ENCODE results near the gene ZNRF1. TPM values are rescaled to one million over a fixed set of nuclear protein-coding genes. Genes with fewer than 3 reads are reported as not detected.

Gene ZNRF1
- total and polyA plus RNA-seq, 10 of the 15 experiments (the other 5 are each of a cell fraction or from before 2014, with no cell fraction given): 5.8 to 25.9 (median 14.3) TPM

DNA sequence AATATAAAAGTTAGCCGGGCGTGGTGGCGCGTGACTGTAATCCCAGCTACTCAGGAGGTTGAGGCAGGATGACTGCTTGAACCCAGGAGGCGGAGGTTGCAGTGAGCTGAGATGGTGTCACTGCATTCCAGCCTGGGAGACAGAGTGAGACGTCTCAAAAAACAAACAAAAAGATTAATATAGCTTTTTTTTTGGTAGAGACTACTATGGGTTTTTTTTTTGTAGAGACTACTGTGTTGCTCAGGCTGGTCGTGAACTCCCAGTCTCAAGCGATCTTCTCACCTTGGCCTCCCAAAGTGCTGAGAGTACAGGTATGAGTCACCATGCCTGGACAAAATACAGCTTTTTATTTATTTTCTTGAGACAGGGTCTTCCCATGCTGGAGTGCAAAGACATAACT is 20.2 kb downstream of the ZNRF1 start (continued):
- TF ChIP-seq, protein P1, sequence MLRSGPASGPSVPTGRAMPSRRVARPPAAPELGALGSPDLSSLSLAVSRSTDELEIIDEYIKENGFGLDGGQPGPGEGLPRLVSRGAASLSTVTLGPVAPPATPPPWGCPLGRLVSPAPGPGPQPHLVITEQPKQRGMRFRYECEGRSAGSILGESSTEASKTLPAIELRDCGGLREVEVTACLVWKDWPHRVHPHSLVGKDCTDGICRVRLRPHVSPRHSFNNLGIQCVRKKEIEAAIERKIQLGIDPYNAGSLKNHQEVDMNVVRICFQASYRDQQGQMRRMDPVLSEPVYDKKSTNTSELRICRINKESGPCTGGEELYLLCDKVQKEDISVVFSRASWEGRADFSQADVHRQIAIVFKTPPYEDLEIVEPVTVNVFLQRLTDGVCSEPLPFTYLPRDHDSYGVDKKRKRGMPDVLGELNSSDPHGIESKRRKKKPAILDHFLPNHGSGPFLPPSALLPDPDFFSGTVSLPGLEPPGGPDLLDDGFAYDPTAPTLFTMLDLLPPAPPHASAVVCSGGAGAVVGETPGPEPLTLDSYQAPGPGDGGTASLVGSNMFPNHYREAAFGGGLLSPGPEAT (IDR thresholded peaks at IDR 0.05; ENCODE audit: low read depth): 0 out of 2 replicates have a peak, but pooled peaks have one; percentile 19
- no peak for TF ChIP-seq TARDBP (IDR thresholded peaks at IDR 0.05; ENCODE audit: borderline replicate concordance)
- no peak for TF ChIP-seq ZNF24 (IDR thresholded peaks at IDR 0.05)
- TF ChIP-seq POLR2AphosphoS5 (IDR thresholded peaks at IDR 0.05; ENCODE audit: low read length): no peak
- 0 out of 2 replicates have a peak, but pooled peaks have one; percentile 18 for TF ChIP-seq NR2F1 (conservative IDR thresholded peaks at IDR 0.05)
- TF ChIP-seq, protein P2, sequence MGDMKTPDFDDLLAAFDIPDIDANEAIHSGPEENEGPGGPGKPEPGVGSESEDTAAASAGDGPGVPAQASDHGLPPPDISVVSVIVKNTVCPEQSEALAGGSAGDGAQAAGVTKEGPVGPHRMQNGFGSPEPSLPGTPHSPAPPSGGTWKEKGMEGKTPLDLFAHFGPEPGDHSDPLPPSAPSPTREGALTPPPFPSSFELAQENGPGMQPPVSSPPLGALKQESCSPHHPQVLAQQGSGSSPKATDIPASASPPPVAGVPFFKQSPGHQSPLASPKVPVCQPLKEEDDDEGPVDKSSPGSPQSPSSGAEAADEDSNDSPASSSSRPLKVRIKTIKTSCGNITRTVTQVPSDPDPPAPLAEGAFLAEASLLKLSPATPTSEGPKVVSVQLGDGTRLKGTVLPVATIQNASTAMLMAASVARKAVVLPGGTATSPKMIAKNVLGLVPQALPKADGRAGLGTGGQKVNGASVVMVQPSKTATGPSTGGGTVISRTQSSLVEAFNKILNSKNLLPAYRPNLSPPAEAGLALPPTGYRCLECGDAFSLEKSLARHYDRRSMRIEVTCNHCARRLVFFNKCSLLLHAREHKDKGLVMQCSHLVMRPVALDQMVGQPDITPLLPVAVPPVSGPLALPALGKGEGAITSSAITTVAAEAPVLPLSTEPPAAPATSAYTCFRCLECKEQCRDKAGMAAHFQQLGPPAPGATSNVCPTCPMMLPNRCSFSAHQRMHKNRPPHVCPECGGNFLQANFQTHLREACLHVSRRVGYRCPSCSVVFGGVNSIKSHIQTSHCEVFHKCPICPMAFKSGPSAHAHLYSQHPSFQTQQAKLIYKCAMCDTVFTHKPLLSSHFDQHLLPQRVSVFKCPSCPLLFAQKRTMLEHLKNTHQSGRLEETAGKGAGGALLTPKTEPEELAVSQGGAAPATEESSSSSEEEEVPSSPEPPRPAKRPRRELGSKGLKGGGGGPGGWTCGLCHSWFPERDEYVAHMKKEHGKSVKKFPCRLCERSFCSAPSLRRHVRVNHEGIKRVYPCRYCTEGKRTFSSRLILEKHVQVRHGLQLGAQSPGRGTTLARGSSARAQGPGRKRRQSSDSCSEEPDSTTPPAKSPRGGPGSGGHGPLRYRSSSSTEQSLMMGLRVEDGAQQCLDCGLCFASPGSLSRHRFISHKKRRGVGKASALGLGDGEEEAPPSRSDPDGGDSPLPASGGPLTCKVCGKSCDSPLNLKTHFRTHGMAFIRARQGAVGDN (IDR thresholded peaks at IDR 0.05): no peak
- TF ChIP-seq, protein P3, sequence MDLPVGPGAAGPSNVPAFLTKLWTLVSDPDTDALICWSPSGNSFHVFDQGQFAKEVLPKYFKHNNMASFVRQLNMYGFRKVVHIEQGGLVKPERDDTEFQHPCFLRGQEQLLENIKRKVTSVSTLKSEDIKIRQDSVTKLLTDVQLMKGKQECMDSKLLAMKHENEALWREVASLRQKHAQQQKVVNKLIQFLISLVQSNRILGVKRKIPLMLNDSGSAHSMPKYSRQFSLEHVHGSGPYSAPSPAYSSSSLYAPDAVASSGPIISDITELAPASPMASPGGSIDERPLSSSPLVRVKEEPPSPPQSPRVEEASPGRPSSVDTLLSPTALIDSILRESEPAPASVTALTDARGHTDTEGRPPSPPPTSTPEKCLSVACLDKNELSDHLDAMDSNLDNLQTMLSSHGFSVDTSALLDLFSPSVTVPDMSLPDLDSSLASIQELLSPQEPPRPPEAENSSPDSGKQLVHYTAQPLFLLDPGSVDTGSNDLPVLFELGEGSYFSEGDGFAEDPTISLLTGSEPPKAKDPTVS (IDR thresholded peaks at IDR 0.05; ENCODE audit: low read depth, low read length): no peak
- TF ChIP-seq JUNB (IDR thresholded peaks at IDR 0.05): peak; percentile 80
- no peak for TF ChIP-seq KAT2A (conservative IDR thresholded peaks at IDR 0.05; ENCODE audit: control insufficient read depth, low read depth, low read length)
- 0 out of 2 replicates have a peak, but pooled peaks have one; percentile 28 for TF ChIP-seq HDGF (IDR thresholded peaks at IDR 0.05)
- TF ChIP-seq FOXM1 (IDR thresholded peaks at IDR 0.05; ENCODE audit: low read depth, low read length): no peak
- TF ChIP-seq IKZF1 (conservative IDR thresholded peaks at IDR 0.05): no peak
- no peak for TF ChIP-seq SIX5 (IDR thresholded peaks at IDR 0.05; ENCODE audit: low read depth, low read length, severe bottlenecking)
- no peak for TF ChIP-seq SREBF1 (IDR thresholded peaks at IDR 0.05; ENCODE audit: low read length)
- TF ChIP-seq MTA2 (IDR thresholded peaks at IDR 0.05; ENCODE audit: low read depth): peak; percentile 35; the same call in 1 of the 2 replicates
- no peak for TF ChIP-seq YBX1 (IDR thresholded peaks at IDR 0.05)

Measured in GM12878 (cell line).